ENCODE data around the gene CHST11. TPM values are rescaled to one million over a fixed set of nuclear protein-coding genes. Genes with fewer than 3 reads are reported as not detected.

The CHST11 gene
- total RNA-seq, 1 donor: 8.2 TPM

DNA sequence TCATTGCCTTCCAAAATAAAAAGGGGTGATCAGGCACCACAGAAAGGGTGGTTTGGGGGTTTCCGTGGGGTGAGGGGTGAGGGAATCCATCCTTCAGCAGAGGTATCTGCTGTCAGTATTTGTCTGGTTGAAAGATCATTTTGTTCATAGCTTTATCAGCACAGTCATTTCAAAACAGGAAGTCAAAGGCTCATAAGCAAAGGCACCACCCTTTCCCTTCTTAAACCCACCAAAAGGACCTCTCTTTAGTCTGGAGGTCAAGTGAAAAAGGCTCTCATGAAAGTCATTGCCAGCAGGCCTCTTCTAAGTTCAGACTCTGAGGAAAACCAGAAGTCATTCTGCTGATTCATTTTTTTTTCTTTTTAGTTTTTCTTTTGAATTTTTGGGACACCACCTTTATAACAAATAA is 6.2 kb downstream of the CHST11 start:
- H3K4me3 ChIP-seq (ENCODE audit: low read depth, low read length): no peak overlapping the region
- peak; percentile 30 for DNase-seq (ENCODE audit: low read depth)
- TF ChIP-seq, protein P1, sequence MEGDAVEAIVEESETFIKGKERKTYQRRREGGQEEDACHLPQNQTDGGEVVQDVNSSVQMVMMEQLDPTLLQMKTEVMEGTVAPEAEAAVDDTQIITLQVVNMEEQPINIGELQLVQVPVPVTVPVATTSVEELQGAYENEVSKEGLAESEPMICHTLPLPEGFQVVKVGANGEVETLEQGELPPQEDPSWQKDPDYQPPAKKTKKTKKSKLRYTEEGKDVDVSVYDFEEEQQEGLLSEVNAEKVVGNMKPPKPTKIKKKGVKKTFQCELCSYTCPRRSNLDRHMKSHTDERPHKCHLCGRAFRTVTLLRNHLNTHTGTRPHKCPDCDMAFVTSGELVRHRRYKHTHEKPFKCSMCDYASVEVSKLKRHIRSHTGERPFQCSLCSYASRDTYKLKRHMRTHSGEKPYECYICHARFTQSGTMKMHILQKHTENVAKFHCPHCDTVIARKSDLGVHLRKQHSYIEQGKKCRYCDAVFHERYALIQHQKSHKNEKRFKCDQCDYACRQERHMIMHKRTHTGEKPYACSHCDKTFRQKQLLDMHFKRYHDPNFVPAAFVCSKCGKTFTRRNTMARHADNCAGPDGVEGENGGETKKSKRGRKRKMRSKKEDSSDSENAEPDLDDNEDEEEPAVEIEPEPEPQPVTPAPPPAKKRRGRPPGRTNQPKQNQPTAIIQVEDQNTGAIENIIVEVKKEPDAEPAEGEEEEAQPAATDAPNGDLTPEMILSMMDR (IDR thresholded peaks at IDR 0.05; ENCODE audit: insufficient read depth, low read depth, low read length): no peak

DNA sequence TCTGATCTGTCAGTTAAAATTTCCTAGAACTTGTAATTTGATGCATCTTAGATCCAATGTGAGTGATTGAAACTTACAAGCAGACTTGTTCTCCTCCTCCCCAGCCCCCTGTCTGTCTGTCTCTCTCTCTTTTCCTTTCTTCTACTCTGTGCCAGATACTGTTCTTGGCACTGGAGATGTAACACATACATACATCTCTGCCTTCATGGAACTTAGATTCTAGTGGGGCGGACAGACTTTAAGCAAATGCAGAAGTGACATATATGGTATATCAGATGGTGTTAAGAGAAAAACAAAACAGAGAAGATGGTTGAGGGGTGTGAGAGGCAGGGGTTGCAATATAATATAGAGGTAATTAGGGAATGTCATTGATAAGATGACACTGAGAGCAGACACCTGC is 6.6 kb downstream of the CHST11 start:
- no peak for DNase-seq (ENCODE audit: low read depth)
- TF ChIP-seq, protein P1 (IDR thresholded peaks at IDR 0.05; ENCODE audit: insufficient read depth, low read depth, low read length): no peak
- H3K4me3 ChIP-seq (ENCODE audit: low read depth, low read length): no peak overlapping the region

DNA sequence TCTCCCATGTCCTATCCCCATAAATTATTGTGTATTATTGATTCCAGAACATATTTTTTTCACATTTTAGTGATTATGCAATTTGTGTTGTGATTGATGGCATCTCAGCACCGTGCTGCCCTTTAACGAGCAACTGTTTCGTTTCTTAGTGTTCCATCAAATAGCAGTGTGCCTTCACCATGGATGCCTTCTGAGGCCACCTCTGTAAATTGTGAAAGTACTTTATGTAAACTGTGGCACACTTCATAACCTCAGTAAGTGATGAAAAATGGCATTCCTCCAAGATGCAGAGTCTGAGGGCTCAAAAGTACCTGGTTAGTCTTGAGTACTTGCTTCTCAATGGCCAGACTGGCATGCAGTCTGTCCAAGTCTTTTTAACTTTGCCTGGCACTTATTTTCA is 8.2 kb downstream of the CHST11 start:
- no peak for DNase-seq (ENCODE audit: low read depth)
- no peak overlapping the region for H3K4me3 ChIP-seq (ENCODE audit: low read depth, low read length)
- TF ChIP-seq, protein P1 (IDR thresholded peaks at IDR 0.05; ENCODE audit: insufficient read depth, low read depth, low read length): no peak

DNA sequence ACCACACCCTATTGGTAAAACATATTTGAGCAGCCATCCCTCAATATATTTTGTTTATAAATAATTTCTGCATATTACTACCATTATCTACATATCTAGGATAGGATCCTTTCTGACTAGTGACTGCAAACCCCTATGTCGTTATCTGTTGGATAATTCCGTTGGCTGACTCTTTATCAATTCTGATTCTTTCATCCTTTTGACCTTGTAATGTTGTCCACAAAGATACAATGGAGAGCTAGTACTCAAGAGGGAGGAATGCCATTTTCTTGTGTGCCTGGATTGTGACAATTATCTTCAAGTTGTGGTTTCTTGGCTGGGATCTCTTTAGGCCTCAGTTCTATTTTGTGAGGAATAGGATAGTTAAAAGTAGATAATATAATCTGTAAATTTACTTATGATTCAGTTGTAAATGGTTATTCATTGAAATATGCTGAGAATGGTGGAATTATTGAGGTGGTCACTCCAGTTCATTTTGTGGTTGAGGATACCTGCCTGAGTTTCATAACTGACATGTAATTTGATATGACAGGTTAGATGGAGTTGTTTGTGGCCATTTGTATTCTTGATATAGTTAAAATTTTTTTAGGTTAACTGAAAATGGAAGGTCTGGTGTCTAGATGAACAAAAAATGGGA is 10.1 kb downstream of the CHST11 start:
- TF ChIP-seq, protein P1 (IDR thresholded peaks at IDR 0.05; ENCODE audit: insufficient read depth, low read depth, low read length): no peak
- H3K4me3 ChIP-seq (ENCODE audit: low read depth, low read length): no peak overlapping the region
- DNase-seq (ENCODE audit: low read depth): no peak

DNA sequence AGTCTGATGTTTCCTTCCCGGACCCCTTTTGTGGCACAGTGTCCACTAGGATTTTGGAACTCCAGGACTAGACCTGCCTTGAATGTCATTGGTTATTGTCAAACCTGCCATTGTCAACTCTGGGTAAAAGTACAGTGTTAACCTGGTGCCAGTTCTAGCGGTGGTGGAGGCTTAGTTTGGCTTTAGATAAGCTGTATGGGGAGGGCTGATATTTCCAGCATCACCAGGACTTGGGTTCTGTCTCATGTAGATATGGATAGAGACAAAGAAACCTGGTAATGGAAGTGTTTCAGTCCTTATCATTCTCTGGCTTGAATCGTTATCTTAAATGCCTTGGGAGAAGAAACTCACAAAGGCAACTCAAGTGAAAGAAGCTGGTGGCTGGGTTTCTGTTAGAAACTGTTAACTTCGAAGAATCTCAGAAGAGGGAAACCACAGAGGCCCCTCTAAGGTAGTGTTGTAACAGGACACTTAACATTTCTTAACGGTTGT is 10.6 kb downstream of the CHST11 start:
- DNase-seq (ENCODE audit: low read depth): no peak
- H3K4me3 ChIP-seq (ENCODE audit: low read depth, low read length): no peak overlapping the region
- TF ChIP-seq, protein P1 (IDR thresholded peaks at IDR 0.05; ENCODE audit: insufficient read depth, low read depth, low read length): no peak

DNA sequence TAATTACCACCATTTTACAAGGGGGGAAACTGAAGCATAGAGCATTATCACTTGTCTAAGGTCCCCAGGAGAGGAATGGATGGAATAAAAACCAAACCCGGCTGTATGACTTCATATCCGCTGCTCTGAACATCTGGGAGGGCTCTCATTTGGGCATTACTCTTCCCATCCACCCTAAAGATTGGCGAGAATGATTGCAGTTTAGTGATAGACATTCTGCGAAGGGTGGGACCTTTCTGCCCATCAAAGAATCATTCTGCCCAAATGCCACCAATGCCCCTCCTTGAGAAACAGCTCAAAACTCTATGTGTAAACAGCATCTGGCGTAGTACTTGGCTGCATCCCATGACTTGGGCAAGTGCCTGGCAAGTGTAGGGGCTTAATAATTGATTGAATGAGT is 11.6 kb downstream of the CHST11 start:
- no peak overlapping the region for H3K4me3 ChIP-seq (ENCODE audit: low read depth, low read length)
- TF ChIP-seq, protein P1 (IDR thresholded peaks at IDR 0.05; ENCODE audit: insufficient read depth, low read depth, low read length): no peak
- DNase-seq (ENCODE audit: low read depth): no peak

DNA sequence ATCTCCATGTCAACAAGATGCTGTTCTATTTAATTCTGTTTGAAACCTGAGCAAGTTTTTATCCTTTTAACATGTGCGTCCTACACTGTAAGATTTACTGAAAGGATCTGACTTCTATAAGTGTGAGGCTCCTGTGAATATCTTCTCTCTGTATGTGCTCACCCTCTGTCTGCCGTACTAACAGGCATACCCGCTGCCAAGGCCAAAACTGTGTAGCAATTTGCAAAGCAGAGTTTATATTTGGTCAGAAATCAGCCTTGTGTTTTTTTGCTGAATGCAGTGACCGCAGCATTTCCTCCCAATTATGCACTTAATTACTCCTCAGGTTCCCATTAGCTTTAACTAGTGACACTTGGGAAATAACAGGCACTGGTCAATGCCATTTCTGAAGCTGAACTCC is 12.3 kb downstream of the CHST11 start:
- TF ChIP-seq, protein P1 (IDR thresholded peaks at IDR 0.05; ENCODE audit: insufficient read depth, low read depth, low read length): no peak
- no peak overlapping the region for H3K4me3 ChIP-seq (ENCODE audit: low read depth, low read length)
- DNase-seq (ENCODE audit: low read depth): no peak

Measured in fibroblast of villous mesenchyme (primary cell).